Spinal cord (tissue), 10 donors: ENCODE measurements around the gene CAPN13. TPM values are rescaled to one million over a fixed set of nuclear protein-coding genes. Genes with fewer than 3 reads are reported as not detected.

ENCODE experiments used
- DNase-seq, 6 donors: peaks; one replicate each; pipeline versions ENCODE4 v3.0.0 to v3.0.0-alpha.2; 2013 to 2015; ENCODE audit warnings: low spot score in 6 of 6, low read depth in 4 of 6
- H3K27ac ChIP-seq: one replicate; pipeline ENCODE4 v1.5.1; 2013; ENCODE audit warnings: low read depth, low read length, control low read depth
- H3K27me3 ChIP-seq: one replicate; pipeline ENCODE4 v1.6.1; 2013; ENCODE audit warnings: low read length; ENCODE audit not compliant: control insufficient read depth, insufficient read depth
- H3K36me3 ChIP-seq: one replicate; pipeline ENCODE4 v1.6.1; 2013; ENCODE audit warnings: low read length; ENCODE audit not compliant: control insufficient read depth, insufficient read depth
- H3K4me1 ChIP-seq: one replicate; pipeline ENCODE4 v1.6.1; 2013; ENCODE audit warnings: low read length; ENCODE audit not compliant: control insufficient read depth, insufficient read depth
- H3K4me3 ChIP-seq: one replicate; pipeline ENCODE4 v1.5.1; 2013; ENCODE audit warnings: low read depth, low read length, control low read depth
- H3K9me3 ChIP-seq: one replicate; pipeline ENCODE4 v1.6.1; 2013; ENCODE audit warnings: low read length; ENCODE audit not compliant: control insufficient read depth, insufficient read depth
- WGBS: methylation state at CpG from one replicate; pipeline ENCODE4 v1.1.5; 2013; ENCODE audit warnings: missing lambda C conversion rate; ENCODE audit not compliant: insufficient coverage; 5-methylcytosine and 5-hydroxymethylcytosine counted together
- polyA plus RNA-seq, 2 donors: library from polyadenylated mRNA; unstranded; fragments of 120-200 nt; gene quantifications; one replicate each; pipeline ENCODE4 v1.2.1, GENCODE V29; 2013; ENCODE audit not compliant: insufficient read length in 2 of 2
- small RNA-seq: library from RNA; depleted of rRNA; stranded (forward); fragments of <200 nt; gene quantifications from one replicate; pipeline ENCODE3, GENCODE V24; 2014; ENCODE audit warnings: low replicate concordance
- total RNA-seq, 2 donors: library from RNA; depleted of rRNA in 1 of 2; stranded (reverse); fragments of 120-200 nt in 1 of 2; fragments of >200 nt in 1 of 2; gene quantifications; one replicate each; pipeline versions ENCODE4 v1.2.3 to v1.2.4, GENCODE V29; 2013 to 2014
- donor health status: healthy.

The CAPN13 gene
- total and polyA plus RNA-seq, 4 donors = 0.17 to 0.74 (median 0.42) TPM

GRCh38 chr2:30679426-30680088 is 127.7 kb downstream of the CAPN13 start:
- Histone ChIP-seq H3K27me3 (no peaks in the 10 kb centered on the region), H3K4me1 (peaks cover 12% of the 10 kb centered on the region), H3K27ac (no peak overlapping the region), H3K36me3 (no peaks in the 10 kb centered on the region), H3K4me3 (no peak overlapping the region), H3K9me3 (no peaks in the 10 kb centered on the region)
- 43% methylated on average over 11 of the region's 12 CpGs for WGBS
- peak; percentile 31 to 97 (median 60) for DNase-seq

GRCh38 chr2:30678410-30679137 is 128.7 kb downstream of the CAPN13 start:
- DNase-seq = no peak
- H3K4me3 ChIP-seq = no peak overlapping the region
- WGBS = 84% methylated on average over 7 of the region's 11 CpGs
- no peaks in the 10 kb centered on the region for H3K9me3 ChIP-seq
- H3K27me3 ChIP-seq = no peaks in the 10 kb centered on the region
- no peaks in the 10 kb centered on the region for H3K36me3 ChIP-seq
- H3K27ac ChIP-seq = no peak overlapping the region
- peaks cover 12% of the 10 kb centered on the region for H3K4me1 ChIP-seq

- Histone ChIP-seq H3K36me3 (no peaks in the 10 kb centered on the region), H3K27ac (no peak overlapping the region), H3K4me1 (peaks cover 12% of the 10 kb centered on the region), H3K4me3 (no peak overlapping the region), H3K9me3 (no peaks in the 10 kb centered on the region), H3K27me3 (no peaks in the 10 kb centered on the region)
- no peak for DNase-seq
- 93% methylated on average over 5 of the region's 5 CpGs for whole genome bisulfite sequencing
Observed at GRCh38 chr2:30677861-30678385, 129.3 kb downstream of the CAPN13 start.

- Histone ChIP-seq H3K4me1 (peaks cover 12% of the 10 kb centered on the region), H3K4me3 (no peak overlapping the region), H3K27me3 (no peaks in the 10 kb centered on the region), H3K27ac (no peak overlapping the region), H3K36me3 (no peaks in the 10 kb centered on the region), H3K9me3 (no peaks in the 10 kb centered on the region)
- no peak for DNase-seq
Observed at GRCh38 chr2:30677231-30677630, 130.0 kb downstream of the CAPN13 start.

GRCh38 chr2:30675758-30676157 is 131.5 kb downstream of the CAPN13 start:
- WGBS = 100% methylated on average over 1 of the region's 2 CpGs
- Histone ChIP-seq H3K4me3 (no peak overlapping the region), H3K27ac (no peak overlapping the region), H3K36me3 (no peaks in the 10 kb centered on the region), H3K27me3 (no peaks in the 10 kb centered on the region), H3K9me3 (no peaks in the 10 kb centered on the region), H3K4me1 (peaks cover 12% of the 10 kb centered on the region)
- DNase-seq = no peak

GRCh38 chr2:30673127-30673526 is 134.1 kb downstream of the CAPN13 start:
- H3K27ac ChIP-seq = no peak overlapping the region
- H3K36me3 ChIP-seq = no peaks in the 10 kb centered on the region
- H3K4me1 ChIP-seq = no peaks in the 10 kb centered on the region
- no peaks in the 10 kb centered on the region for H3K9me3 ChIP-seq
- no CpG with 5 or more reads among the region's 4 CpGs for WGBS
- H3K4me3 ChIP-seq = no peak overlapping the region
- H3K27me3 ChIP-seq = no peaks in the 10 kb centered on the region
- DNase-seq = no peak

Small RNA genes lying within 50 kb of the gene (small RNA-seq; reads per million reads assigned to genes)
- not detected for gene AC092569.1
